GM21528 (cell line): ENCODE results near the gene F2.
"Not testable (repeated sequence)": the region's sequence is repeated elsewhere in the genome, so short reads cannot be mapped to it uniquely, and the experiment has no call there.

Experiments used
- ATAC-seq: cut with Tn5 transposase; IDR thresholded peaks from one replicate; pipeline ENCODE4 v1.9.1; 2021; ENCODE audit warnings: mild to moderate bottlenecking, moderate library complexity; ENCODE audit not compliant: unreplicated experiment, low FRiP score

The F2 gene

GRCh38 chr11:46719048-46719542 lies at the start of gene F2:
Gene F2, plus strand, starts transcription at chr11:46719213. Its CDS starts 23 bp downstream, at chr11:46719236.
- no peak for ATAC-seq

- ATAC-seq = no peak
Observed at GRCh38 chr11:46669711-46670139, 49.3 kb upstream of the F2 start.

- not testable (repeated sequence) for ATAC-seq
Observed at GRCh38 chr11:46670521-46670920, 48.5 kb upstream of the F2 start.

- no peak for ATAC-seq
Observed at GRCh38 chr11:46671958-46672315, 47.1 kb upstream of the F2 start.

GRCh38 chr11:46672381-46672839 lies 46.6 kb upstream of the F2 start:
- ATAC-seq = no peak

- ATAC-seq = no peak
Observed at GRCh38 chr11:46673713-46674462, 45.1 kb upstream of the F2 start.

- no peak for ATAC-seq
Observed at GRCh38 chr11:46674463-46675287, 44.3 kb upstream of the F2 start.

- ATAC-seq = no peak
Observed at GRCh38 chr11:46675288-46675851, 43.6 kb upstream of the F2 start.

- ATAC-seq = no peak
Observed at GRCh38 chr11:46675949-46676348, 43.1 kb upstream of the F2 start.

- no peak for ATAC-seq
Observed at GRCh38 chr11:46676436-46677158, 42.4 kb upstream of the F2 start.

- ATAC-seq = no peak
Observed at GRCh38 chr11:46677169-46677568, 41.8 kb upstream of the F2 start.

GRCh38 chr11:46677991-46678740 lies 40.8 kb upstream of the F2 start:
- ATAC-seq = no peak

GRCh38 chr11:46678741-46679130 lies 40.3 kb upstream of the F2 start:
- no peak for ATAC-seq

- ATAC-seq = no peak
Observed at GRCh38 chr11:46679241-46680163, 39.5 kb upstream of the F2 start.

GRCh38 chr11:46680164-46680760 lies 38.8 kb upstream of the F2 start:
- ATAC-seq = no peak

GRCh38 chr11:46680815-46681214 lies 38.2 kb upstream of the F2 start:
- ATAC-seq = no peak

GRCh38 chr11:46681814-46682213 lies 37.2 kb upstream of the F2 start:
- ATAC-seq = no peak
